NOMO-1 (cell line): ENCODE data around the gene LRIG3.
"Not testable (repeated sequence)": the region's sequence is repeated elsewhere in the genome, so short reads cannot be mapped to it uniquely, and the experiment has no call there.

ENCODE experiments used
- DNase-seq, 2 experiments: peaks; one replicate each; lab custom pipeline; 2025; ENCODE audit not compliant: unreplicated experiment in 2 of 2; lab: John Stamatoyannopoulos, UW

Gene LRIG3

DNA sequence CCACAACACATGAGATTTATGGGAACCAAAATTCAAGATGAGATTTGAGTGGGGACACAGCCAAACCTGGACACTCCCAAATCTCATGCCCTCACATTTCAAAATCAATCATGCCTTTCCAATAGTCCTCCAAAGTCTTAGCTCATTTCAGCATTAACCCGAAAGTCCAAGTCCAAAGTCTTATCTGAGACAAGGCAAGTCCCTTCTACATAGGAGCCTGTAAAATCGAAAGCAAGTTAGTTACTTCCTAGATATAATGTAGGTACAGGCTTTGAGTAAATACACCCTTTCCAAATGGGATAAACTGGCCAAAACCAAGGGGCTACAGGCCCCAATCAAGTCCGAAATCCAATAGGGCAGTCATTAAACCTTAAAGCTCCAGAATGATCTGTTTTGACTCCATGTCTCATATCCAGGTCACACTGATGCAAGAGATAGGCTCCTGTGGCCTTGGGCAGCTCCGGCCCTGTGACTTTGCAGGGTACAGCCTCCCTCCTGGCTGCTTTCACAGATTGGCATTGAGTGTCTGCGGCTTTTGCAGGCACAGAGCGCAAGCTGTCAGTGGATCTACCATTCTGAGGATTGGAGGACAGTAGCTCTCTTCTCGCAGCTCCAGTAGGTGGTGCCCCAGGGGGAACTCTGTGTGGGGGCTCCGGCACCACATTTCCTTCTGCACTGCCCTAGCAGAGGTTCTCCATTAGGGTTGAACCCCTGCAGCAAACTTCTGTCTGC is 60.1 kb downstream of the LRIG3 start:
- no peak for DNase-seq

DNA sequence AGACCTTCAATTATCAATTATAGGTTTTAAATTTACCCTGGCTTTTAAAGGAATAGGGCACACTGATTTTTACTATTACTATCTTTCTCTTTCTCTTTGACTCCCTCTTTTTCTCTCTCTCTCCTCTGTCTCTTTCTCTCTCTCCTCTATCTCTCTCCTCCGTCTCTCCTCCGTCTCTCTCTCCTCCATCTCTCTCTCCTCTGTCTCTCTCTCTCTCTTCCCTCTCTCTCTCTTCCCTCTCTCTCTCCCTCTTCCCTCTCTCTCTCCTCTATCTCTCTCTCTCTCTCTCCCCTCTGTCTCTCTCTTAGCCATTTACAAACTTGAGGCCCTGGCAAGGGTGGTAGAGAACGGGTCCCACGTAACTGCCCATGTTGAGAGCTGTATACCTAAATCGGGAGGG is 62.3 kb downstream of the LRIG3 start:
- no peak for DNase-seq

DNA sequence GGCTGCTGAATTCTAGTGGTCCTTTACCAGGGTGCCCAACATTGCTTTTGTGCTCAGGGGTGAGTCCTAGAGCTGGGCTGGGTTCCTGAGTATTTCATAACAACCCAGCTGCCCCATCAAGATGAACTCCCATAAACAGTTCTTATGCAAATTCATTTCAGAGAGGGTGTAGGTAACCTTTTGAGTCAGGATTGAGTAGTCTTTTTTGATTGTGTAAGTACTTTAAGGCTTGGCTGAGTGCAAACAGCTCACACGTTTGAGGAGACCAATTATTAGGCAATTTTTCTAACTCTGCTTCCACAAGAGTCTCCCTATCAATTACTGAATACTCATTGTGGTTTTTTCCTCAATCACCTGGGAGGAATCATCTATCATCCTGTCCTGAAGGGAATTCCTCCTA is 63.1 kb downstream of the LRIG3 start:
- DNase-seq, result not testable (repeated sequence)

DNA sequence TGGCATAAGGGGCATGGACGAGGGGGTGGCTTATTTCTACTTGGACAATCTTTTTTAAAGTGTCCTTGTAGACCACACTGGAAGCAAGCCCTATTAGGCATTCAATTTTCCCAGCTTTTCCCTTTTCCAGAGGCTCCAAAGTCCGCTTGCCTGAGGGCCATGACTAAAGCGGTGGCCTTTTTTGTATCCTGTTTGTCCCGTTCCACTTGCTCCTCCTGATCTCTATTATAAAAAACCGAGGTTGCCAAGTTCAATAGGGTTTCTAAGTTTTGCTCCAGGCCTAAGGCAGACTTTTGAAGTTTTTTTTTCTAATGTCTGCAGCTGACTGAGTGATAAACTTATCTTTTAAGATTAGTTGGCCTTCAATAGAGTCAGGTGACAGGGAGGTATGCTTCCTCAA is 64.7 kb downstream of the LRIG3 start:
- not testable (repeated sequence) for DNase-seq

DNA sequence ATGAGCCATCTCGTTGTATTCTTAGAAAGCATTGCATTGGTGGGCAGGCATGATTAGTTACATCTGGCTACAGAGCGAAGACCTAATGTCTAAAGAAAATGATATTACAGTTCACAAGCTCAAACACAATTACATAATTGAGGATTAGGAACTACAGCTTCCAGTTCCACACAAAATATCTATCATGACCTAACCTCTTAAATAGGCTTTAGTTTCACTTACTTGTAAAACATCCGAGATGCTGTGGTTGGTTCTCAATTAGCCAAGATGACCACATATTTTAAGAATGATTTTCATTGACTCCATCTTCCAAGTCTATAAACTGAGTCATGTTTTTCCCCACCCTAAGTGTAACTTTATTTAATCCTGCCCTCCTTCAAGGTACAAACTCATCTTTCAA is 69.5 kb downstream of the LRIG3 start:
- DNase-seq, result no peak

DNA sequence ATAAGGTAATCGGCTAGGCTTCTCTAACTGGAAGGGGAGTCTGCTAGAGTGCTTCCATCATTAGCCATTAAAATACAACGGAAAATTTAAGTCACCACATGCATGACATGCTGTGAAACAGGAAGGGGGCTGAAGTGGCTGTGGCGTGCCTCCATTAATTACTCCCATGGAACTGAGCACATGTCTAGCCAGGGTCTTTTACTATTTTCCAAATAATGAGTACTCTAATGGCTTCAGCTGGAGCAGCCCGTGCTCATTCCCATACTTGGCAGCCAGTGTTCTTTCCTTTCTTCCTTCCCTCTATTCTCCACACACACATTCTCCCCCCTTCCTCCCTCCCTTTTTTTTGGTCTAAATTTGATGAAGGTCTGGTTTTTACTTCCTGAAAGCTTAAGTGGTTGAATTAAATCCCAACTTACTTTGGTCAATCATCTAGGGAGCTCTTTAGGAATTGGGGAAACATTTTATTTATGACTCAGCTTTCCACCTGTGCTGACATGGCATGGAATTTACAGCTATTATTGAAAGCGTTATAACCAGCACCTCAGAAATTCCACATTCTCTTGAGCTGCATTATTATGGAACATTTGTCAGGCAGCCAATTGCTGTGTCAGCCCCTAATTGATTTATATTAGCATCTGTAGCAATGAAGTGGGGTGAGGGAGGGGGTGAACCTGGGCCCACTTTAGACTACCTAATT is 72.3 kb downstream of the LRIG3 start:
- DNase-seq, result no peak

DNA sequence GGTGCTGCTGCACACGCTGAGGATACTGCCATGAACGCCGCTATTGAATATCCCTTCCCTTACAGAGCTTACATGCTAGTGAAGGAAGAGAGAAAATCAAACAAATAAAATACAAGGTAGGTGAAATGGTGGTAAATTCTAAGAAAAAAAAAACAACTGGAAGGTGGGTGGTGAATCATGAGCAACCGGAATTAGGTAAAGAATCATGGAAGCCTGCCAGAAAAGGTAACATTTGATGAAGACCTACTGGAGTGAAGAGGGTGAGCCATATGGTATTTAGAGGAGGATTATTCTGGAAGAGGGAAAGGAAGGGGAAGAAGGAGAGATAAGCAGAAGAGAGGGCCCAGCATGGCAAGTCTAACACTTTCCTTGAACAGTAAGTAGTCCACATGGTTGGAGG is 76.1 kb downstream of the LRIG3 start:
- no peak for DNase-seq

DNA sequence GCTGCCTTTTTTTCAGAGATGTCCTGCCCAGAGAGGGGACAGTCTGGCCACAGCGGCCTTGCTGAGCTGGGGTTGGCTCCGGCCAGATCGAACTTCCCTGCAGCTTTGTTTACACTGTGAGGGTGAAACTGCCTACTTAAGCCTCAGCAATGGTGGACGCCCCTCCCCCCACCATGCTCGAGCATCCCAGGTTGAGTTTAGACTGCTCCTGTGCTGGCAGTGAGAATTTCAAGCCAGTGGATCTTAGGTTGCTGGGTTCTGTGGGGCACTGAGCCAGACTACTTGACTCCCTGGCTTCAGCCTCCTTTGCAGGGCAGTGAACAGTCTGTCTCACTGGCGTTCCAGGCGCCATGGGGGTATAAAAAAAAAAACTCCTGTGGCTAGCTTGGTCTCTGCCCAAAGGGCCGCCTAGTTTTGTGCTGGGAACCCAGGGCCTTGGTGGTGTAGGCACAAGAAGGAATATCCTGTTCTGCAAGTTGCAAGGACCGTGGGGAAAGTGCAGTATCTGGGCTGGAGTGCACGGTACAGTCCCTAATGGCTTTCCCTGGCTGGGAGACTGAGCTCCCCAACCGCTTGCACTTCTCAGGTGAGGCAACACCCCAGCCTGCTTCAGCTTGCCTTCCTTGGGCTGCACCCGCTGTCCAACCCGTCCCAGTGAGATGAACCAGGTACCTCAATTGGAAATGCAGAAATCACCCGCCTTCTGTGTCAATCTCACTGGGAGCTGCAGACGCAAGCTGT is 79.1 kb downstream of the LRIG3 start:
- no peak for DNase-seq

DNA sequence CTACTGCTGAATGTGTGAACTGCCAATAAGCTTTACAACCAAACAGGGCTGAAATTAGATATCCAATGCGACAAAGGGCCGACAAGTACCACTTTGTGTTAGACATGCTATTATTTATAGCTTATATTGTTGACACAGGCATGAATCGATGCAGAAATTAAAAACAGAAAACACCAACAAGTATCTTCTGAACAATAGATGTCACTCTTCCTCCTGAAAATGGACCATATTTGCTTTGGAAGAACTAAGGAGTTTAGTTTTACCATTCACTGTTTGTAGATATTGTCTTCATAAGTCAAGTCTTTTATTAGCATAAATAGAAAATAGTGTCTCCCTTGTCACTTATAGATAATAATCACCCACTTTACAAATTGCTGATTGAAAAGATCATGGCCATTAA is 86.5 kb downstream of the LRIG3 start:
- no peak for DNase-seq

DNA sequence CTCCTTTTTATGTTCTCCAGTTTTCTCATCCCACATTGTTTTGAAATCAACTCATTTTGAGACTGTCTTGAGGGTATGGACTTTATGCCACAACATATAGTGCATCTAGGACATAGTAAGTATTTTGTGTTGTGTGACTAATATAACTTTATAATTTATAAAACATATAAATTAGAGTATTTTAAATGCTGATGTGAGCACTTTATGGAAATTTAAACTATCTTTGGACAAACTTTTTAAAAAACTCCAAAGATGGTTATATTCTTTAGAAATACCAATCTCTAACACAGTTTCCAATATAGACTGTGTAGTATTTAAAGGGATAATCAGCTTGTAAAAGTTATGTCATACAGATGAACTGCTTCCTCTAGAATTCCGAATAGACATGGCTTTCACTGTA is 87.4 kb downstream of the LRIG3 start:
- no peak for DNase-seq
